HUES48 (cell line): ENCODE data around the gene ANKRD63.

Experiments used
- H3K27ac ChIP-seq: one replicate; pipeline ENCODE4 v1.7.0; 2013; ENCODE audit warnings: low read depth, low read length, inconsistent platforms
- H3K27me3 ChIP-seq: 2 replicates; pipeline ENCODE4 v1.6.1; 2013; ENCODE audit warnings: mild to moderate bottlenecking, low read length; ENCODE audit not compliant: control insufficient read depth, insufficient read depth
- H3K36me3 ChIP-seq: 2 replicates; pipeline ENCODE4 v1.6.1; 2013; ENCODE audit warnings: low read length; ENCODE audit not compliant: control insufficient read depth, insufficient read depth
- H3K4me1 ChIP-seq: 2 replicates; pipeline ENCODE4 v1.6.1; 2013; ENCODE audit warnings: mild to moderate bottlenecking, low read length; ENCODE audit not compliant: control insufficient read depth, insufficient read depth
- H3K4me3 ChIP-seq: 2 replicates; pipeline ENCODE4 v1.5.1; 2013; ENCODE audit warnings: mild to moderate bottlenecking, low read depth, low read length
- H3K9ac ChIP-seq: 2 replicates; pipeline ENCODE4 v1.6.1; 2013; ENCODE audit warnings: mild to moderate bottlenecking, low read depth, low read length, moderate library complexity
- H3K9me3 ChIP-seq: 2 replicates; pipeline ENCODE4 v1.6.1; 2013; ENCODE audit warnings: low read length; ENCODE audit not compliant: control insufficient read depth, insufficient read depth

Gene ANKRD63

DNA sequence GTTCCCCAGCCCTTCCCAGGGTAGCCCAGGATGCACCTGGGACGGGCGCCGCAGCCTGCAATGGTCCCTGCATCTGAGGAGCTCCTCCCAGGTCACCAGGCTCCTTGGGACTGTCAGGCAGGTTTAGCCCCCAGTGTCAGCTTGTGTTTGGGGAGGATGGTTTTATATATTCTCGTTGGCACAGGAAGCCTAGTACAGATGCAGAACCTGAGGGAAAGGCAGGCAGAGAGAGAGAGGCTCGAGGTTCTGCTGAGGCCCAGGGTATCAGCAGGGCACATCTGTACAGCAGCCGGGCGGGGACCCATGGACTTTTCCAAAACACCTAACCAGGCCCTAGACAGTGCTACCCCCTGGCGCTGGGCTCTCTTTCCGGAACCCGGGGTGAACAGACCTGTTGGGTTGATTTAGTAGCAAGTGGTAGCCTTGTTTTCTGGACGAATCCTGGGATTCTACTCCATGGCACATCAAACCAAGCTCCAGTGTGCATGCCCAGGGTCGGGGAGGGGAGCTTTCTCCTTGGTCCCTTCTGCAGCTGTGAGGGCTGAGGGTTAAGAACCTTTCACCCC is 35.4 kb downstream of the ANKRD63 start:
- Histone ChIP-seq H3K9me3 (no peaks in the 10 kb centered on the region), H3K4me1 (peaks cover 5% of the 10 kb centered on the region; the same call in 1 of the 2 replicates), H3K9ac (no peak overlapping the region), H3K27ac (no peak overlapping the region), H3K27me3 (peaks cover 16% of the 10 kb centered on the region), H3K36me3 (no peaks in the 10 kb centered on the region), H3K4me3 (no peak overlapping the region)

DNA sequence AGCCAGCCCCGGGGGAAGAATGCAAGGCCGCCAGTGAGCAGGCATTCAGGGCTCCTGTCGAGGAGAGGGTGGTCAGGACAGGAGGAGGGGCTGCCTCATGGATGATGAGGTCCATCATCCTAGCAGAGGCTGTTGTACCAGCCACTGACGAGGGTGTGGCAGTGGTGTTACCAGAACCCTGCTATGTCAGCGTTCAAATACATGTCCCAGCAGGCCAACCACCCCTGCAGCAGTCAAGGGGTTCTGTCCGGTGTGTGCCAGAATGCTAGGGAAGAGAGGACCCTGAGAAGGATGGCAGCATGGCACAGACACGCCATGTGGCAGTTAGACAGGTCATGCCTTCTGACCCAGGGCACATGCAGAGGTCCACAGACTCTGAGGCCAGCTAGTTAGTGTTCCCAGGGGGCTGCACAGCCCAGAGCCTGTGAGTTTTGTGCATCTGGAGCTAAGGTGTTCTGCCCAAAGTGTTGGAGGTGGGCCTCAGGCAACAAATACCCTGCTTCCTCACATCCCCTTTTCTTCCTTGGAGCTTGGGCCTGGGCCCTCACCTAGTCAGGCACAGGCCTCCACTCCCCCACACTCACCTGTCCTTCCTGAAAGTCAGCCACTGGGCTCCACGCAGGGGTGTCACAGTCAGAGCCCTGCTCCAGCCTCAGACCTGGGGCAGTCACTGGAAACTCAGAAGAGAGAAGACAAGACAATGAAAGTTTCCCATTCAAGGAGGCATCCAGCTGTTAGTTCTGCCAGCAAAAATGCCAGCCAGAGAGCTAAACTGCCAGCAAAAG is 36.2 kb downstream of the ANKRD63 start:
- H3K4me3 ChIP-seq: no peak overlapping the region
- H3K36me3 ChIP-seq: no peaks in the 10 kb centered on the region
- H3K27me3 ChIP-seq: peaks cover 8% of the 10 kb centered on the region
- no peaks in the 10 kb centered on the region for H3K9me3 ChIP-seq
- H3K4me1 ChIP-seq: peaks cover 5% of the 10 kb centered on the region; the same call in 1 of the 2 replicates
- H3K9ac ChIP-seq: no peak overlapping the region
- H3K27ac ChIP-seq: no peak overlapping the region

DNA sequence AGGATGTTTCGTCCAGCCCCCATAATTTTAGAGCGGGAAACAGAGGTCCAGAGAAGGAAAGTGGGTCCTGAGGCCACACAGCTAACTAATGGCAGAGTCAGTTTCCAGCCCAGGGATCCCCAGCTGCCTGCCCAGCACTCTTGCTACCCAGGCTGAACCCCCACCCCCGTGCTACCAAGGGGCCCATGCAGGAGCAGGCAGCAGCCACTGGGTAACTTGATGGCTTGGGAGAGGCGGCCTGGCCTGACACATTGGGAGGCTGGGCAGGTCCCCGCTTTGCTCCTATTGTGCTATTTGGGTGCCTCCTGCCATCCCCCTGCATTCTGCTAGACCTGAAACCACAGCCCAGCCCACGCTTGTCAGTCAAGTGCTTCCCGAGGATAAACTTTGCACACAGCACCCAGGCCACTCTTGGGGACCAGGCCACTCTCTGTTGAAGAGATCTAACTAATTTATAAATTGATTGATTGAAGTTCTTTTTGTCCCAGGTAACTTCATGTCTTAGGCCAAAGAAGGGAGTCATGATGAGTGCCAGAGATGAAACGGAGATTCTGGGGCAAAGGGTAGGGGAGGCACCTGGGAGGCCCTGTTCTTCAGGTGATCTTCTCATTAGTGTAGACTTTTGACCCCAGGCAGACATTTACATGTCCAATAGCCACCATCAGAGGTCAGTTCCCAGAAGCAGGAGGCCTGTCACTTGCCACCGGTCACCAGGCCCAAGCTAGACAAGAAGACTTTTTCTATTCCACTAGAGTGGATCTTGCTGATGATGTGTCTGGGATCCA is 37.0 kb downstream of the ANKRD63 start:
- H3K4me1 ChIP-seq: peaks cover 5% of the 10 kb centered on the region; the same call in 1 of the 2 replicates
- no peaks in the 10 kb centered on the region for H3K27me3 ChIP-seq
- no peaks in the 10 kb centered on the region for H3K36me3 ChIP-seq
- no peaks in the 10 kb centered on the region for H3K9me3 ChIP-seq
- H3K27ac ChIP-seq: no peak overlapping the region
- H3K4me3 ChIP-seq: no peak overlapping the region
- H3K9ac ChIP-seq: no peak overlapping the region

DNA sequence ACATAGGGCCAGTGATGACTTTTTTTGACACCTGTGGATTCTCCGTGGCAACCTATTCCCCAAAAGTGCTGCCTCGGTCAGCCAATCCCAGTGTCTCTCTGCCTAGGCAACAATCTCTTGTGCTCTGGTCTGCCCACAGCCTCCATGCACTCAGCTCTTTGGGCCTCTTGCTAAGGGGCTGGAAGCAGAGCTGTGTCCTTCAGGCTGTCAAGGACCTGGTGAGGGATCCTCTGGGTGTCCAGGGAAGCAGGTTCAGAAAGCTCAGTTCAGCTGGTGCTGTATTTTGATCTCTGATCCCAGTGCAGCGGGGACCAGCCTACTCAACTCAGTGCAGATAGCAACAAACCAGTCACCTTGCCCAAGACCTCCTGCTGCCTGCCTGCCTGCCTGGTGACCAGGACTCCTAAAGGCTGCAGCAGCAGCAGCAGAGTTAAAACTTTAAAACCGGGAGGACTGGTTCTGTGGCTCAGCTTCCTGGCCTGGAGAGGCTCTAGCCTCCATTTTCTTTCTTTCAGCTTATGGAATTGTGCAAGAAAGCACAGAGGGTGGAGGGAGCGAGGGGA is 37.8 kb downstream of the ANKRD63 start:
- no peaks in the 10 kb centered on the region for H3K9me3 ChIP-seq
- H3K27ac ChIP-seq: no peak overlapping the region
- peaks cover 6% of the 10 kb centered on the region for H3K4me1 ChIP-seq
- H3K9ac ChIP-seq: no peak overlapping the region
- no peaks in the 10 kb centered on the region for H3K27me3 ChIP-seq
- H3K4me3 ChIP-seq: no peak overlapping the region
- H3K36me3 ChIP-seq: no peaks in the 10 kb centered on the region

DNA sequence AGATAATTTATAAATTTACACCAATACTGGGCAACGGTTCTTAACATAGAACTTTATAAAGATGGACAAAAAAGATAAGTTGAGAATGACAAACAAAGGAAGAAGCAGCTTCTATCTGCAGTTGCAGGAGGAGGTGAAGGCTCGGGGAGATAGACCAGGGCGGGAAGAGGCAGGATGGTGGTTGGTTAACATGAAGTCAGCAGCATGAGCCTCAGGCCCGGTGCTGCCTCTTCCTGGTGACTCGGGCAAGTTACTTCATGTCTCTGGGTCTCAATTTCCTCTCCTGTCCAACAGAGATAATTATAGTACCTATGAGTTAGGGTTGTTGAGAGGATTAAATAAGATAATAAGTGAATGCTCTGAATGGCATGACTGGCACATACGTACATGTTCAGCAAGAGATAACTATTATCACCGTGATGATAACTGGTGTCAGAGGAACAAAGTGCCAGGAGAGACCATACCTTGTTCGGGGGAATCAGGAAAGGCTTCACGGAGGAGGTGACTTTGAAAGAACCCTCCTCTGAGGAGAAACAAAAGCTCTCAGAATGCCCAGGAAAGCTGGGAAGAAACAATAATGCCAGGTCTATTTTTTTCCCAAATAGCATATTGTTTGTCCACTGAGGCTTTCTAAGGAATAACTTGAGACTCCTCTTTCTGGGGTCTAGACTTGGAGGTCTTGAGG is 39.6 kb downstream of the ANKRD63 start:
- Histone ChIP-seq H3K27me3 (no peaks in the 10 kb centered on the region), H3K4me3 (no peak overlapping the region), H3K4me1 (peaks cover 21% of the 10 kb centered on the region)

DNA sequence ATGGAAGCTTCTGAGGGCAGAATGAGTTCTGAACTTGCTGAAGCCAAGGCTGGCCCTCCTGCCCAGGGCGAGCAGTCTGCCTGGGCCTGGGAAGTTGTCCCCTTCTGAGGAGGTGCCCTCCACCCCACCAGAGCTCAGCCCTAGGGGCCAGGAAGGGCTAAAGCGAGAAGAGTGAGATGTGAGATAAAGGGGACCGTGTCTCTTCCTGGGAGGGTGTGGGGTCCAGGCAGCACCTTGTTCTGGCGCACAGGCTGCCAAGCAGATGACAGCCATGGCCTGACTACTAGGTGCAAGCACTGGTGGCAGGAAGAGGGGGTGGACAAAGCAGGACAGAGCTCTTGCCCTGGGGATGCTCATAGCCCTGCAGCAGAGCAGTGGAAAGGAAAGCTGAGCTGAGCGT is 40.3 kb downstream of the ANKRD63 start:
- H3K4me1 ChIP-seq: peaks cover 23% of the 10 kb centered on the region
- H3K9ac ChIP-seq: no peak overlapping the region
- H3K27me3 ChIP-seq: peaks cover 5% of the 10 kb centered on the region
- no peak overlapping the region for H3K27ac ChIP-seq
- H3K36me3 ChIP-seq: no peaks in the 10 kb centered on the region
- H3K4me3 ChIP-seq: no peak overlapping the region
- H3K9me3 ChIP-seq: no peaks in the 10 kb centered on the region

More for the DNA sequence above, 39.6 kb downstream of the ANKRD63 start:
- H3K9ac ChIP-seq: no peak overlapping the region
- no peaks in the 10 kb centered on the region for H3K36me3 ChIP-seq
- no peak overlapping the region for H3K27ac ChIP-seq
- H3K9me3 ChIP-seq: no peaks in the 10 kb centered on the region

DNA sequence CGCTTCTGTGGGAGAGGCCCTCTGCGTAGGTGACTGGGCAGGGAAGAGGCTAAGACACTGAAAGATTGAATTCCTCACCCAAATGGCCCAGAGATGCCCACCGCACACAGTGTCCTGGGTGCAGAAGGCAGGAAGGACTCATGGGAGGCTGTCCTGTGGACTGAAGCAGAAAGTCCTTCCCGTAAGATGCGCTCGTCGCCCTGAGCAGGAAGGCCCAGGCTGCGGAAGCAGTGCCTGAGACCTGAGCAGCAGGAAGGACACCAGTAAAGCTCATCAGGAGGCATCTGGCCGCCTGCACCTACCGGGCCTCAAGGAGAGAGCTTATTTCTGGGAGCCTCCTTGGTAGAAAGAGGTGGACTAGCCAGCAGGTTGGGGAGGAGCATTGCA is 40.7 kb downstream of the ANKRD63 start:
- Histone ChIP-seq H3K4me3 (no peak overlapping the region), H3K36me3 (no peaks in the 10 kb centered on the region), H3K4me1 (peaks cover 23% of the 10 kb centered on the region), H3K9me3 (no peaks in the 10 kb centered on the region), H3K9ac (no peak overlapping the region), H3K27me3 (peaks cover 5% of the 10 kb centered on the region), H3K27ac (no peak overlapping the region)

DNA sequence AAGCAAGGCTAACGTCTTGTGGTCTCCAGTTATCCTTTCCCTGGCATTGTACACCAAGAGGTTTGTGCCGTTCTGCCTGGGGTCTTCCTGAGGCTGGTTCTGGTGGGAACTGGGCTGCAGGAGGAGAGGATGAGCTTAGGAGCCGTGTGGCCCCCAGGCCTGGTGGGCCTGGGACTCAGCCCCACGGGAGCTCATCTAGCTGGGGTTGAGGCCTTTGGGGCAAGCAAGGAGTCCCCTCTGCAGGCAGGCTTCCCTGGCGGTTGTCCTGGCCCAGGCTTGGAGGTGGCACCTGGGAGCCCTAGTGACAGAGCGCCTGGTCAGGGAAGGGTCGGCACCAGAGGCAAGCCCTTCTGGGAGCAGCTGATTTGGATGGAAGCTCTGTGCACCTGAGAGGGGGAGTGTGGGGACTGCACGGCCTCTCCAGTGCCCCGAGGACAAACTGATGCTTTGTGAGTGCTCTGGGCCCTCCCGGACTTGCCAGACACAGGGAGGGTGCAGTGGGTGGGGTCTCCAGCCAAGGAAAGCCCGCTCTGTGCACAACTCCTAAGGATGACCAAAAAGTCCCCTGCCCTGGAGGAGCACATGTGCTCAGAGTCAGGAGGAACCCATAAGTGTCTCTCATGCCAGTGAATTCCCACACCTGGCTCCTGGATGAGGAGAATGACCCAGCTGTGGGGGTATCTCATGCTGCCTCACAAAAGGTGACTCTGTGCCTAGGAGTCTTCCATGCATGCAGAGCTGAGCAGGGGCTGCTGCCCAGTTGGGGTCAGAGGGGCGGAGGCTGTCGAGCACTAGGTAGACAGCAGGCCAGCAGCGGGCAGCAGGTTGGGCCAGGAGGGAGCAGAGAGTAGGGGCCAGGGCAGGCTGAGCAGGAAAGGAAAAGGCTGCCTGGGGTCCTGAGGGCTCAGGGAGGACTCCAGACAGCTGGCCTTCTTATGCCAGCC is 41.3 kb downstream of the ANKRD63 start:
- Histone ChIP-seq H3K27me3 (peaks cover 5% of the 10 kb centered on the region), H3K27ac (no peak overlapping the region)

DNA sequence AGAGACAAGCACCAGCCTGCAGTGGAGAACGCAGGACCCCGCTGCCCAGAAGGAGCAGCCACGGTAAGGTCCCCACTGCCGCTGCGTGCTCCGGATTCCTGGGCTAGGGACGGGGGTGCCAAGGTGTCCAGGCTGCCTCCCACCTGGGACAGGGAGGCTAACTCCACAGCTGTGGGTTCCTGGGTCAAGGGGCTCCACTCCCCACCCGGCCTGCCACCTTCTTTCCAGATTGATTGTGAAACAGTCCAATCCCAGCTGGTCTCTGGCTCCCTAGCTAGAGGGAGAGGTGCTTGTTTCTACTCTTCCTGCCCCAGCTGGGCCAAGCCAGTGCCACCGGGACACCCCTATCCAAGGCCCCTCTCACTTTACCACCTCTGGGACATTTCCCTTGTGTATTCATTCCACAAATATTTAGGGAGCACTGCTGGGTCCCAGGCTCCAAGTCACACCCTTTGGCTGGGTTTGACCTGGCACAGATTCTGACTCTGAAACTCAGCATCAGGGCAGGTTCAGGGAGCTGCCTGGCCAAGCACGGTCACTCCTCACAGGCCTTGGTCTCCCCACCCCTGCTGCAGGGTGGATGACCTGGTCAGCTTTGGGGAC is 42.1 kb downstream of the ANKRD63 start:
- H3K36me3 ChIP-seq: no peaks in the 10 kb centered on the region
- peaks cover 5% of the 10 kb centered on the region for H3K27me3 ChIP-seq
- no peaks in the 10 kb centered on the region for H3K9me3 ChIP-seq
- H3K4me3 ChIP-seq: no peak overlapping the region
- no peak overlapping the region for H3K9ac ChIP-seq
- no peak overlapping the region for H3K27ac ChIP-seq
- peaks cover 23% of the 10 kb centered on the region for H3K4me1 ChIP-seq

More for the DNA sequence above, 41.3 kb downstream of the ANKRD63 start:
- Histone ChIP-seq H3K4me3 (no peak overlapping the region), H3K36me3 (no peaks in the 10 kb centered on the region), H3K9me3 (no peaks in the 10 kb centered on the region), H3K4me1 (peaks cover 23% of the 10 kb centered on the region), H3K9ac (no peak overlapping the region)
